ENCODE measurements around the gene SLC29A3.
"Not testable (repeated sequence)": the region's sequence is repeated elsewhere in the genome, so short reads cannot be mapped to it uniquely, and the experiment has no call there.

SLC29A3 gene

DNA sequence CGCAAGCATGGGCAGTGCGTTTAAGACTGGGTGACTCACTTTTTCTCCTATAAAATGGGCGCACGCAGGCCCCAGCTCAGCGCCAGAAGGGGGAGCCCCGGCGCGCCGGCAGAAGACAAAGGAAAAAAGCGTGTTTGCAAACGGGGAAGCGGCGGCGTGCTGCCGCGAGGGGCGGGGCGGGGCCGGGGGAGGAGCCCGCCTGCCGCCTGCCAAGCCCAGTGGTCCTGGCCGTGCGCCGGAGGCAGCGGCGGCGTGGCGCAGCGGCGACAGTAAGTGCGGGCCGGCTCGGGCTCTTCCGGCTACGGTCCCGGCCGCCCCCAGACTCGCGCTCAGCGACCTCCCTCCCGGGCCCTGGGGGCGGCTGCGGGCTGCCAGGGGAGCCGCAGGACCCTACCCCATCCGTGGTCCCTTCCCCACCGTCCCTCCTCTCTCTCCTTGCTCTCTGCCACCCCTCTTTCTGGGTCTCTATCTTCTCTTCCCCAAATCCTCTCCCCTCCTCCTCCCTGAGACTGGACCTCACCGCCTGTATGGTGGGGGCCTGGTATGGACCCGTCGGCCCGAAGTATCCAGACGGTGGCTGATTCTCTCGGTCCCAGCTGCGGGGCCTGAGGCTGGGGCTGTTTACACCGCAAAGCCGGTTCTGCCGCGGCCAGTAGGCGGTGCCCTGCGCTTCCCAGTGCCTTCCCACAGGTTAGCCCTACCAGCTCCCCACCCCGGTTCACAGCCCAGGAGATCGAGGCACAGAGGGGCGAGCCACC lies at the start of gene SLC29A3:
Gene SLC29A3 (plus strand): TSS at position 218 of the 758 bp plus-strand sequence. CDS start 51 bp downstream, at position 269.
- TF ChIP-seq, protein P1, sequence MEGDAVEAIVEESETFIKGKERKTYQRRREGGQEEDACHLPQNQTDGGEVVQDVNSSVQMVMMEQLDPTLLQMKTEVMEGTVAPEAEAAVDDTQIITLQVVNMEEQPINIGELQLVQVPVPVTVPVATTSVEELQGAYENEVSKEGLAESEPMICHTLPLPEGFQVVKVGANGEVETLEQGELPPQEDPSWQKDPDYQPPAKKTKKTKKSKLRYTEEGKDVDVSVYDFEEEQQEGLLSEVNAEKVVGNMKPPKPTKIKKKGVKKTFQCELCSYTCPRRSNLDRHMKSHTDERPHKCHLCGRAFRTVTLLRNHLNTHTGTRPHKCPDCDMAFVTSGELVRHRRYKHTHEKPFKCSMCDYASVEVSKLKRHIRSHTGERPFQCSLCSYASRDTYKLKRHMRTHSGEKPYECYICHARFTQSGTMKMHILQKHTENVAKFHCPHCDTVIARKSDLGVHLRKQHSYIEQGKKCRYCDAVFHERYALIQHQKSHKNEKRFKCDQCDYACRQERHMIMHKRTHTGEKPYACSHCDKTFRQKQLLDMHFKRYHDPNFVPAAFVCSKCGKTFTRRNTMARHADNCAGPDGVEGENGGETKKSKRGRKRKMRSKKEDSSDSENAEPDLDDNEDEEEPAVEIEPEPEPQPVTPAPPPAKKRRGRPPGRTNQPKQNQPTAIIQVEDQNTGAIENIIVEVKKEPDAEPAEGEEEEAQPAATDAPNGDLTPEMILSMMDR (conservative IDR thresholded peaks at IDR 0.05; ENCODE audit: low read length): peak; percentile 68

DNA sequence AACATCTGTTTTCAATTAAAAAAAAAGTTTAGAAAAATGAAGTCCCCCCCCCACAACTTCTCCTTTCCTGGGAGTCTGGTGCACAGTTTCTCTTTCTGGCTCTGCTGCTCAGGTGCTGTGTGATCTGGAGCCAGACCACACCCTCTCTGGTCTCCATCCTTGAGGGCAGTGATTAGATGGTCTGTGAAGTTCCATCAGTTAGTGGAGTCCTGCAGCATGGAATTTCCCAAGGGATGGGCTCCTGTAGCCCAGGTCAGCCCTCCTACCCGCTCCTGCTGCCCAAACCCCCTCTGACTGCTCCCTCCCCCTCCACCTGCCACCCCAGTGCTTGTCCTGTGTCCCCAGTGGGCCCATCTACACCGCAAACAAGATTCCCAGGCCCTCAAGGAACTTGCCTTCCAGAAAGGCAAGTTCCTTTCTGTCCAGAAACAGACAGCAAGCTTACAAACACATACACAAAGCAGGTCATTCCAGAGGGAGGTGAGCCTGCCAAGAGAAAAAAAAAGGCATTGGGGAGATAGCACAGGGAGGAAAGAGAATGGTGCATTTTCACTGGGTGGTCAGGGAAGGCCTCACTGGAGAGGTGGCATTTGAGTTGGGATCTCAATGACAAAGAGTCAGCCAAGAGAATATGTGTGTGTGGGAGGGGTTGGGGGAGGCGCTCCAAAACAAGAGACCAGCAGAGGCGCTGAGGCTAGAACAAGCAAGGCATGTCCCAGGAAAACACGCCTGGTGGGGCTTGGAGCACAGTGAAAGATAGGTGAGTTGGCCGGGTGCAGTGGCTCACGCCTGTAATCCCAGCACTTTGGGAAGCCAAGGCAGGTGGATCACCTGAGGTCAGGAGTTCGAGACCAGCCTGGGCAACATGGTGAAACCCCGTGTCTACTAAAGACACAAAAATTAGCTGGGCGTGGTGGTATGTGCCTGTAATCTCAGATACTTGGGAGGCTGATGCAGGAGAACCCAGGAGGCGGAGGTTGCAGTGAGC lies 49.5 kb upstream of the SLC29A3 start:
- TF ChIP-seq, protein P1 (conservative IDR thresholded peaks at IDR 0.05; ENCODE audit: low read length): no peak
- peak; percentile 41 for DNase-seq (ENCODE audit: low read depth)
- no peak overlapping the region for H3K4me3 ChIP-seq (ENCODE audit: low read length)

More for the DNA sequence above, at the start of gene SLC29A3:
- peak; percentile 82 for DNase-seq (ENCODE audit: low read depth)
- peak within 1 kb of the TSS; percentile 77 for H3K4me3 ChIP-seq (ENCODE audit: low read length)

DNA sequence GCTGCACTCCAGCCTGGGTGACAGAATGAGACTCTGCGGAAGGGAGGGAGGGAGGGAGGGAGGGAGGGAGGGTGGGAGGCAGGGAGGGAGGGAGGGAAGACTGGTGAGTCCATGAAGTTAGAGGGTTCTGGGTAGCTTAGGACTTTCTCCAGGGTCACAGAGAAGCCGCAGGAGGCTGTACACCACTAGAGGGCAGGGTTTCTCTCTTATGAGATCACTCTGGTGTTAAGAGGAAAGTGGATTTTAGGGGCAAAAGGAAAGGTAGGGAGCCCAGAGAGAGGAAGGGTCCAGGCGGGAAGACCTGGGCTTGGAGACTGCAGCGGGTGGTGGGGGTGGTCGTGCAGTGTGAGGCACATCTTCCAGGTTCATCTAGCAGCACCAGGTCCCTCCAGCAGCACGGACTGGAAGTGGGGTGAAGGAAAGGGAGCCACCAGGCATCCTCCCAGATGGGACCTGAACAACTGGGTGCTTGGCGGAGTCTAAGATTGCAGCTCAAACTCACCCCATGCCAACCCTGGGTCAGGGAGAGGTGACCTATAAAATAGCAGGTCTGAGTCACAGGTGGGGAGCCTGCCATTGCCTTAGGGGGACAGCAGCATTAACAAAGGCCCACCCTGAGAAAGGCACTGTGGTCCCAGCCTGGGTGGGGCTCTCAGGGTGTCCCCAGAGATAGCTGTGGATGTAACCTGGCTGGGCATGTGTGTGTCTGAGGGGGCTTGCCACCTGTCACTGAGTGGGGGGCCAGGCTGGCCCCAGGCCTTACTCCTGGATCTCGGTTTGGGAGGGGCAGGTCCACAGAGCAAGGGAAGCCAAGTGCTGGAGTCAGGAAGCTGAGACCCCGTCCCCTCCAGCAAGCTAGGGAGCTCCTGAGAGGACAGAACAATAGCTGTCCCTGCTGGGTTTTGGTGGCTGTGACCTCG lies 48.5 kb upstream of the SLC29A3 start:
- peak; percentile 80 for DNase-seq (ENCODE audit: low read depth)
- TF ChIP-seq, protein P1 (conservative IDR thresholded peaks at IDR 0.05; ENCODE audit: low read length): peak; percentile 84
- H3K4me3 ChIP-seq (ENCODE audit: low read length): no peak overlapping the region

DNA sequence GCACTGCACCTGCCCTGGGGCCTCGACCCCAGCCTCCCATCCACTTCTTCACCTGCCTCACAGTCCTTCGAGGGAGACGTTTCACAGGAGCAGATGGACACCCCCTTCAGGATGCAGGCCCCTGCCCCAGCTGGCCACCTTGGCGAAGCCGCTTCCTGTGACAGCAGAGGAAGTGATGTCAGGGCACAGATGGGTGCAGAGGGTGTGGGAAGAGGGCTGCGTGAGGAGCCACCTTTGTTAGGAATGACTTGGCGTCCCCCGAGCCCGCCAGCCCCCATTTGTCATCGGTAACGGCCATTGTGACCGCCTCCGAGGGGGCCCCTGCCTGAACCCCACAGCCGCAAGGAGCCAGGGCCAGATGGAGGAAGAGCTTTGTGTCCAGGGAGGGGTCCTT lies 47.4 kb upstream of the SLC29A3 start:
- no peak overlapping the region for H3K4me3 ChIP-seq (ENCODE audit: low read length)
- TF ChIP-seq, protein P1 (conservative IDR thresholded peaks at IDR 0.05; ENCODE audit: low read length): no peak
- no peak for DNase-seq (ENCODE audit: low read depth)

DNA sequence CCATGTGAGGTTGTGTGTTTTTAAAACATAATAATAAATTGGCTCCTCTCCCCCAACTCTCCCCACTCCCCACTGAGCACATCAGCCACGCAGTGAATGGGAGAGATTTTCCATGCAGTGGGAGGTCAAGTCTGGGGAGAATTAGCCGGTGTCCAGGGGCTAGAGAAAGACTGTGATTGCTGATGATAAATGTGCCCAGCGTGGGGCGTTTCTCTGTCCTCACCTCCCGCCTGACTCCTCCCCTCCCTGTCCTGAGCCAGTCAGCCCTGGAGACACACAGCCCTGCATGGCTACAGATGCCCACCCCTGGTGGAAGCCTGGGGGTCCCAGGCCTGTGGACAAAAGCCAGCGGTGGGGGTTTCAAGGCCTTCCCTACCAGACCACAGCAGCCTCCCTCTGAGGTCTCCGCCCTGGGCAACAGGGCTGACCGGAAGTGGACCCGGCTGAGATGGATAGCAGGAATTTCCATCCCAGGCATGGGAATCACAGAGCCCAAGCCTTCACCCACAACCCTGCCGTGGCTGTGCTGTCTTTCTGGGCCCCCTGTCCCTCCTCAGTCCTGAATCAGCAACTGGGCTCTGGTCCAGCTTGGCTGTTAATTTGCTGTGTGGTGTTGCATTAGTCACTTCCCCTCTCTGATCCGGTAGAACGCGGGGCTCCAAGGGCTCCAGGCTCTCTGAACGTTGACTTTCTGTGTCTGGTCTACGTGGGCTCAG lies 46.8 kb upstream of the SLC29A3 start:
- TF ChIP-seq, protein P1 (conservative IDR thresholded peaks at IDR 0.05; ENCODE audit: low read length): no peak
- H3K4me3 ChIP-seq (ENCODE audit: low read length): no peak overlapping the region
- peak; percentile 68 for DNase-seq (ENCODE audit: low read depth)

DNA sequence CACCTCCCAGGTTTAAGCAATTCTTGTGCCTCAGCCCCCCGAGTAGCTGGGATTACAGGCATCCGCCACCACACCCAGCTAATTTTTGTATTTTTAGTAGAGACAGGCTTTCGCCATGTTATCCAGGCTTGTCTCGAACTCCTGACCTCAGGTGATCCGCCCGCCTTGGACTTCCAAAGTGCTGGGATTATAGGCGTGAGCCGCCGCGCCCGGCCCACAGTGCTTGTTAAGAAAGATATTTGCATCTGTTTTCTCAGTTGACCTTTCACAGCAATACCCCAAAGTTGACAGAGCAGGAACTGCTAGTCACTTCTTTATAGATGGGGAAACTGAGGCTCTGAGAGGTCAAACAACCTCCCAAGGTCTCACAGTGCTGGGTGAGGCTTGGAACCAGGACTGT lies 46.1 kb upstream of the SLC29A3 start:
- not testable (repeated sequence) for DNase-seq (ENCODE audit: low read depth); H3K4me3 ChIP-seq (ENCODE audit: low read length)
